BJ (cell line): ENCODE results near the gene MCC. TPM values are rescaled to one million over a fixed set of nuclear protein-coding genes. Genes with fewer than 3 reads are reported as not detected.

Source experiments
- CTCF ChIA-PET: fragments of 350-600 bp; formaldehyde crosslinking; extraction: SDS; loops from one replicate; lab custom pipeline; 2021; ENCODE audit warnings: antibody characterized with exemption, inconsistent platforms; lab: Yijun Ruan, JAX
- POLR2A ChIA-PET: fragments of 300-600 bp; sonication (Branson Sonifier 250); formaldehyde crosslinking; extraction: SDS; loops from one replicate; lab custom pipeline; 2021; ENCODE audit warnings: antibody characterized with exemption; lab: Charles Lee
- DNase-seq: peaks from one replicate; pipeline ENCODE4 v3.0.0-alpha.2; 2011; ENCODE audit warnings: low read depth
- H3K27me3 ChIP-seq: 2 replicates; pipeline ENCODE4 v1.6.0; 2011; ENCODE audit warnings: low read length; ENCODE audit not compliant: control insufficient read depth, insufficient read depth
- H3K36me3 ChIP-seq: 2 replicates; pipeline ENCODE4 v1.5.1; 2011; ENCODE audit warnings: low read length; ENCODE audit not compliant: control insufficient read depth, insufficient read depth
- H3K4me3 ChIP-seq: 2 replicates; pipeline ENCODE4 v1.5.1; 2011; ENCODE audit warnings: low read depth, mild to moderate bottlenecking, control low read depth, low read length
- polyA plus RNA-seq: library from polyadenylated mRNA; depleted of rRNA; stranded (reverse); fragments of >200 nt; gene quantifications from 2 replicates; pipeline ENCODE4 v1.2.3, GENCODE V29; 2011
- TF ChIP-seq, protein P1 (sequence below): IDR thresholded peaks from 2 replicates; pipeline ENCODE4 v1.5.1; 2011; ENCODE audit warnings: low read depth, mild to moderate bottlenecking, control low read depth, inconsistent platforms, low read length, moderate library complexity; ENCODE audit not compliant: insufficient read depth

Gene MCC
- polyA plus RNA-seq, 1 experiment, result 2.3 TPM

- DNase-seq, result no peak
- ChIA-PET CTCF (interaction anchor here (0.6 to 1.3 kb wide), 3 partner anchors 128 to 511 kb away, joined by 3 to 6 read pairs (median 4); no protein-coding TSS in a partner anchor), POLR2A (no interaction called here)
- Histone ChIP-seq H3K27me3 (no peaks in the 10 kb centered on the region; the same call in 1 of the 2 replicates), H3K4me3 (no peak overlapping the region), H3K36me3 (no peaks in the 10 kb centered on the region)
- TF ChIP-seq, protein P1, sequence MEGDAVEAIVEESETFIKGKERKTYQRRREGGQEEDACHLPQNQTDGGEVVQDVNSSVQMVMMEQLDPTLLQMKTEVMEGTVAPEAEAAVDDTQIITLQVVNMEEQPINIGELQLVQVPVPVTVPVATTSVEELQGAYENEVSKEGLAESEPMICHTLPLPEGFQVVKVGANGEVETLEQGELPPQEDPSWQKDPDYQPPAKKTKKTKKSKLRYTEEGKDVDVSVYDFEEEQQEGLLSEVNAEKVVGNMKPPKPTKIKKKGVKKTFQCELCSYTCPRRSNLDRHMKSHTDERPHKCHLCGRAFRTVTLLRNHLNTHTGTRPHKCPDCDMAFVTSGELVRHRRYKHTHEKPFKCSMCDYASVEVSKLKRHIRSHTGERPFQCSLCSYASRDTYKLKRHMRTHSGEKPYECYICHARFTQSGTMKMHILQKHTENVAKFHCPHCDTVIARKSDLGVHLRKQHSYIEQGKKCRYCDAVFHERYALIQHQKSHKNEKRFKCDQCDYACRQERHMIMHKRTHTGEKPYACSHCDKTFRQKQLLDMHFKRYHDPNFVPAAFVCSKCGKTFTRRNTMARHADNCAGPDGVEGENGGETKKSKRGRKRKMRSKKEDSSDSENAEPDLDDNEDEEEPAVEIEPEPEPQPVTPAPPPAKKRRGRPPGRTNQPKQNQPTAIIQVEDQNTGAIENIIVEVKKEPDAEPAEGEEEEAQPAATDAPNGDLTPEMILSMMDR, result no peak
Measured at GRCh38 chr5:113507601-113508000, 19.3 kb upstream of the MCC start.

DNA sequence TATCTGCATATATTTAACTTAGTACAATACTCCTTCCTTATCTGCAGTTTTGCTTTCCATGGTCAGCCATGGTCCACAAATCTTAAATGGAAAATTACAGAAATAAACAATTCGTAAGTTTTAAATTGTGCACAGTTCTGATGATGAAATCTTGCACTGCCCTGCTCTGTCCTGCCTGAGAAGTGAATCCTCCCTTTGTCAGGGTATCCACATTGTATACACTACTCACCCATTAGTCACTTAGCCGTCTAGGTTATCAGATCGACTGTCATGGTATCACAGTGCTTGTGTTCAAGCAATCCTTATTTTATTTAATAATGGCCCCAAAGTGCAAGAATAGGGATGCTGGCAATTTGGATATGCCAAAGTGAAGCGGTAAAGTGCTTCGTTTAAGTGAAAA lies 16.9 kb upstream of the MCC start:
- no peak overlapping the region for H3K4me3 ChIP-seq
- no peaks in the 10 kb centered on the region for H3K36me3 ChIP-seq
- H3K27me3 ChIP-seq, result no peaks in the 10 kb centered on the region; the same call in 1 of the 2 replicates
- no peak for DNase-seq
- POLR2A ChIA-PET, result no interaction called here
- CTCF ChIA-PET, result interaction anchor here (0.6 kb wide), 1 partner anchor 498 kb away, joined by 3 read pairs; no protein-coding TSS in a partner anchor
- TF ChIP-seq, protein P1, result no peak

GRCh38 chr5:113503146-113503545 lies 14.9 kb upstream of the MCC start:
- no peak for DNase-seq
- CTCF ChIA-PET, result interaction anchor here (1.1 to 1.8 kb wide), 4 partner anchors 12 to 507 kb away, joined by 3 to 8 read pairs (median 4); no protein-coding TSS in a partner anchor

DNA sequence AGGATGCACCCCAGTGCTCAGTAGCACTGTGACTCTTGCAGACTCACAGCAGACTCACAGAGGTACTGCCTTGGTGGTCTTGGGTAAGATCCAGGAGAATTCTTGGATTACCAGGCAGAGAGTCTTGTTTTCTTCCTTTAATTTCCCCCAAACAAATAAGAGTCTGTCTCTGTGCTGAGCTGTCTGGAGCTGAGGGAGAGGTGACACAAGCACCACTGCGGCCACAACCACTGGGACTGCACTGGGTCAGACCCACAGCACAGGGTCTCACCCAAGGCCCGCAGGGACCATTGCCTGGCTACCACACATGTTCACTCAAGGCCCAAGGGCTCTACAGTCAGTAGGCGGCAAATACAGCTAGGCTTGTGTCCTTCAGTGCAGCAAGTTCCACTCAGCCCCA lies 13.8 kb upstream of the MCC start:
- TF ChIP-seq, protein P1, result no peak
- H3K36me3 ChIP-seq, result no peaks in the 10 kb centered on the region
- ChIA-PET CTCF (interaction anchor here (1.2 to 1.8 kb wide), 2 partner anchors 123 to 506 kb away, joined by 4 to 8 read pairs; no protein-coding TSS in a partner anchor), POLR2A (no interaction called here)
- DNase-seq, result no peak
- no peaks in the 10 kb centered on the region; the same call in 1 of the 2 replicates for H3K27me3 ChIP-seq
- no peak overlapping the region for H3K4me3 ChIP-seq

More at GRCh38 chr5:113503146-113503545, 14.9 kb upstream of the MCC start:
- H3K27me3 ChIP-seq, result no peaks in the 10 kb centered on the region; the same call in 1 of the 2 replicates
- POLR2A ChIA-PET, result no interaction called here
- H3K4me3 ChIP-seq, result no peak overlapping the region
- no peaks in the 10 kb centered on the region for H3K36me3 ChIP-seq
- TF ChIP-seq, protein P1, result no peak

GRCh38 chr5:113495422-113495841 lies 7.2 kb upstream of the MCC start:
- TF ChIP-seq, protein P1, result no peak
- no peak for DNase-seq
- Histone ChIP-seq H3K36me3 (no peaks in the 10 kb centered on the region), H3K27me3 (no peaks in the 10 kb centered on the region; the same call in 1 of the 2 replicates), H3K4me3 (no peak overlapping the region)
- ChIA-PET POLR2A (interaction anchor here (0.6 kb wide), 1 partner anchor 11 kb away, joined by 3 read pairs; no protein-coding TSS in a partner anchor), CTCF (interaction anchor here (0.9 kb wide), 1 partner anchor 15 kb away, joined by 5 read pairs; no protein-coding TSS in a partner anchor)
